Measurements from ENCODE around the gene DENND1B. TPM values are rescaled to one million over a fixed set of nuclear protein-coding genes. Genes with fewer than 3 reads are reported as not detected.

The DENND1B gene, protein sequence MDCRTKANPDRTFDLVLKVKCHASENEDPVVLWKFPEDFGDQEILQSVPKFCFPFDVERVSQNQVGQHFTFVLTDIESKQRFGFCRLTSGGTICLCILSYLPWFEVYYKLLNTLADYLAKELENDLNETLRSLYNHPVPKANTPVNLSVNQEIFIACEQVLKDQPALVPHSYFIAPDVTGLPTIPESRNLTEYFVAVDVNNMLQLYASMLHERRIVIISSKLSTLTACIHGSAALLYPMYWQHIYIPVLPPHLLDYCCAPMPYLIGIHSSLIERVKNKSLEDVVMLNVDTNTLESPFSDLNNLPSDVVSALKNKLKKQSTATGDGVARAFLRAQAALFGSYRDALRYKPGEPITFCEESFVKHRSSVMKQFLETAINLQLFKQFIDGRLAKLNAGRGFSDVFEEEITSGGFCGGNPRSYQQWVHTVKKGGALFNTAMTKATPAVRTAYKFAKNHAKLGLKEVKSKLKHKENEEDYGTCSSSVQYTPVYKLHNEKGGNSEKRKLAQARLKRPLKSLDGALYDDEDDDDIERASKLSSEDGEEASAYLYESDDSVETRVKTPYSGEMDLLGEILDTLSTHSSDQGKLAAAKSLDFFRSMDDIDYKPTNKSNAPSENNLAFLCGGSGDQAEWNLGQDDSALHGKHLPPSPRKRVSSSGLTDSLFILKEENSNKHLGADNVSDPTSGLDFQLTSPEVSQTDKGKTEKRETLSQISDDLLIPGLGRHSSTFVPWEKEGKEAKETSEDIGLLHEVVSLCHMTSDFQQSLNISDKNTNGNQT
- 10 to 100 TPM in 2 of 4 donors, 1 to 10 TPM in 2; 5.0 to 16.1 (median 10.2) TPM for polyA plus RNA-seq
- long read RNA-seq, donor 1 = 0 reads
- long read RNA-seq, donor 2 = 0 reads
- long read RNA-seq, donor 3 = 0 reads
- long read RNA-seq, donor 4 = 0 reads
- long read RNA-seq, donor 5 = 0 reads
- long read RNA-seq, donor 6, partial matches to known transcripts = 0 of 1 reads
- long read RNA-seq, donor 6, other reads (novel, unspliced or antisense) = 0 of 1 reads
- long read RNA-seq, donor 7 = 0 reads
- long read RNA-seq, donor 8 = 0 reads
- long read RNA-seq, donor 9 = 0 reads
- long read RNA-seq, donor 10 = 0 reads

DNA sequence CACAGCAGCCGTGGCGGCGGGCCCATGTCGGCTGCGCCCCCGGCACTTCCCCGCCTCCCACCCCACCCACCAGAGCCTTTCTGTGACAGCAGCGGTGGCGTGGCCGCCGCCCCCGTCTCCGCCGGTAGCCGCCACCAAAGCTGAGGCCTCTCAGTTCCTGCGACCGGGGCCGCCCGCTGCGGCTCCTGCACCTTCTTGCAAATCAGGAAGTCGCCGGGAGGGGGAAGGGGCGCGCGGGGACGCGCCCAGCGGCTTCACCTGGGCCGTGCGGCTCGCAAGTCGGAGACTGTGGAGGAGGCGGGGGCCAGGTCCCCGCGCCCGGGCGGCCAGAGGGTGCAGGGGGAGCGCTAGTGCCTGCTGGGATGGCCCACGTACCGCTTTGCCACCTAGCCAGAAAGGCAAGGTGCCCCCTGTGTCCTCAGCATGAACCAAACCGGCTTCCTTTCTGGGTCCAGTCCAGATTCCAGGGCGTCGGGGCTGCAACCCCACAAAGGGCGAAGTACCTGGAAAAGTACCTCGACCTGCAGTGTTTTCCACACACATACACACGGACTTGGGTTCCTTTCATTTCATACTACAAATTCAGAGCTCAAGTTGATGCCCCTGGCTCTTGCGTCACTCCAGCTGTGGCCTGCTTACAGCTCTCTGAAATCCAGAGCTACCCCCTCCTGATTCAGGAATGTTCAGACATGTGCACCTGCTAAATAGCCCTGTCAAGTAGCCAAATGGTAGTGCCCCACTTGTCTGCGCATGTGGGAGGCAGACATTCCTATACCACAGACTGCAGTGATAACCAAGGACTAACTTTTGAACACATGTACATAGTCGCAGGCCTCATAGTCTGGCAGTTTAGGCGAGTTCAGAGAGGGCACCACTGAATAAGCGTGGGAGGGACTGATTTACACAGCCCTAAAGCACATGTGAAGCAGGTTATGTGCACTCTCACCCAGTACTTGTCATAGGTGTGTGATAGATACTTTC lies at the start of gene DENND1B:
DENND1B (minus strand) TSS at position 199 of the 981 bp plus-strand sequence. CDS start 325 bp downstream, outside the sequence.
- no peak for FAIRE-seq
- WGBS, 3 donors = 2 to 8% (median 3%) methylated on average over 39 to 51 of the region's 51 CpGs
- Histone ChIP-seq H3K4me1 (ENCODE audit: control insufficient read depth in 3 of 3, insufficient read depth in 2 of 3, low read depth in 1 of 3, low read length in 2 of 3) (peaks cover 0 to 24% (median 4%) of the 10 kb centered on the region in 3 donors), H3K9me3 (ENCODE audit: control insufficient read depth in 2 of 2, insufficient read depth in 1 of 2, low read depth in 1 of 2, low read length in 1 of 2) (no peaks in the 10 kb centered on the region), H3K27me3 (ENCODE audit: control insufficient read depth in 3 of 3, insufficient read depth in 3 of 3, low read length in 3 of 3) (no peaks in the 10 kb centered on the region), H3K27ac (ENCODE audit: low read depth in 1 of 3, low read length in 2 of 3) (peak within 1 kb of the TSS; percentile 94 to 98 (median 95)), H3K36me3 (ENCODE audit: control insufficient read depth in 3 of 3, insufficient read depth in 2 of 3, low read depth in 1 of 3, low read length in 3 of 3) (peaks cover 0 to 7% (median 0%) of the 10 kb centered on the region in 3 donors), H3K4me3 (ENCODE audit: low read depth in 1 of 3, low read length in 3 of 3) (peak within 1 kb of the TSS; percentile 82 to 95 (median 84))
- peak; percentile 87 to 95 for DNase-seq

DNA sequence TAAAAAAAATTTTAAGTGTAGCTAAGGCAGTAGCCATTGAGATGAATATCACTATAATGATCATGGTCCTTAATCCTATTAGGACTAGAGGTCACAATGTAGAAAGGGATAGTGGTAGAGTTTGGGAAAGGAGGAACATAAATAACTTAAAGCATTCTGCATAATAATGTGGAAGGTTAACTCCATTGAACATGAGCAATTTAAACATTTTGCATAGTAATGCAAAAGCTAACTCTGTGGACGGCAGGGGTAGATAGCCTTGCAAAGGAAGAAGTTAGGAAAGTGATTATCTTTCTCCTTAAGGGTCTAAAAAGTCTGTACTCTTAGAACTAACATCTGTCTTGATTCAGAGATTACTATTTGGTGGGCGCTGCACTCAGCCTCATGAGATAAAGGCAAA lies 39.0 kb upstream of the DENND1B start:
- no peak for DNase-seq
- Histone ChIP-seq H3K9me3 (ENCODE audit: control insufficient read depth in 2 of 2, insufficient read depth in 1 of 2, low read depth in 1 of 2, low read length in 1 of 2) (no peaks in the 10 kb centered on the region), H3K27me3 (ENCODE audit: control insufficient read depth in 3 of 3, insufficient read depth in 3 of 3, low read length in 3 of 3) (no peaks in the 10 kb centered on the region), H3K27ac (ENCODE audit: low read depth in 1 of 3, low read length in 2 of 3) (no peak overlapping the region), H3K4me1 (ENCODE audit: control insufficient read depth in 3 of 3, insufficient read depth in 2 of 3, low read depth in 1 of 3, low read length in 2 of 3) (no peaks in the 10 kb centered on the region), H3K36me3 (ENCODE audit: control insufficient read depth in 3 of 3, insufficient read depth in 2 of 3, low read depth in 1 of 3, low read length in 3 of 3) (no peaks in the 10 kb centered on the region), H3K4me3 (ENCODE audit: low read depth in 1 of 3, low read length in 3 of 3) (no peak overlapping the region)
- 79 to 95% (median 93%) methylated on average over 2 of the region's 2 CpGs for WGBS, 3 donors
- no peak for FAIRE-seq

DNA sequence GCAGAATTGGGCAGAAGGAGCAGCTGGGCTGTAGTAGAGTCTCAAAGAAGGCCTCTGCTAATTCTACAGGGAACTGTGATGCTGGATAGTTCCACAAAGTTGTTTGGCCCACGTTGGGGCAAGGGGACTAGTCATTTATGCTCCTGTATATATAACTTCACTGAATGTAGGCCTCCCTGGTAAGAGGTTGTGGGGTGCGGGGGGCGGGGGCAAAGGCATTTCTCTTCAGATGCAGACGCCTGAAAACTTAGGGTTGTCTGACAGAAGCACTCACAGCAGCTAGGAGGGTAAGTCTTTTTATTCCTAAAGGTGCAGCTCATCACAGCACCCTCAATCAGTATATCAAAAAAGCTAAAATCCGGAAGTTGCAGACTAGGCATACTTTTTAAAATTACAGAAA lies 38.5 kb upstream of the DENND1B start:
- Histone ChIP-seq H3K4me3 (ENCODE audit: low read depth in 1 of 3, low read length in 3 of 3) (no peak overlapping the region), H3K4me1 (ENCODE audit: control insufficient read depth in 3 of 3, insufficient read depth in 2 of 3, low read depth in 1 of 3, low read length in 2 of 3) (no peaks in the 10 kb centered on the region), H3K36me3 (ENCODE audit: control insufficient read depth in 3 of 3, insufficient read depth in 2 of 3, low read depth in 1 of 3, low read length in 3 of 3) (no peaks in the 10 kb centered on the region), H3K27me3 (ENCODE audit: control insufficient read depth in 3 of 3, insufficient read depth in 3 of 3, low read length in 3 of 3) (no peaks in the 10 kb centered on the region), H3K27ac (ENCODE audit: low read depth in 1 of 3, low read length in 2 of 3) (no peak overlapping the region), H3K9me3 (ENCODE audit: control insufficient read depth in 2 of 2, insufficient read depth in 1 of 2, low read depth in 1 of 2, low read length in 1 of 2) (no peaks in the 10 kb centered on the region)
- FAIRE-seq (no peak), DNase-seq (no peak)
- 67 to 83% (median 81%) methylated on average over 5 of the region's 5 CpGs for WGBS, 3 donors

DNA sequence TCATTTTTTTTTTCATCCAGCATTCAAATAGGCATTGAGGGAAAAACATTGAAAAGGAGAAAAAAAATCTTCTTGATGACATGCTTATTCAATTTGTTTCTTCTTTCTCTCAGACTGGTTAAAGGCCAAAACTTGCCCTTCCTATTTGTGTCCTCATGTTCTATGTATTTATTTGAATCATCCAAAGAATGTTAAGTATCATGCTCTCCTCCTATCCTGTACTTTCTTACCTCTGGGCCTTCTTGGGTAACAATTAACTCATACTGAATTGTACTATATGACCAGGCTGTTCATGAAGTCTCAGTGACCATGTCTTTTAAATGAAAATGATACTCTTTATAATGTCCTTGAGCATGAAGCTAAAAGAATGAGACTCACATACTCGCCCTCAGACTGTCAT lies 36.5 kb upstream of the DENND1B start:
- 70 to 97% (median 80%) methylated on average over 1 of the region's 1 CpG for WGBS, 3 donors
- H3K9me3 ChIP-seq (ENCODE audit: control insufficient read depth in 2 of 2, insufficient read depth in 1 of 2, low read depth in 1 of 2, low read length in 1 of 2) = no peaks in the 10 kb centered on the region
- H3K36me3 ChIP-seq (ENCODE audit: control insufficient read depth in 3 of 3, insufficient read depth in 2 of 3, low read depth in 1 of 3, low read length in 3 of 3) = no peaks in the 10 kb centered on the region
- no peak for FAIRE-seq
- no peaks in the 10 kb centered on the region for H3K27me3 ChIP-seq (ENCODE audit: control insufficient read depth in 3 of 3, insufficient read depth in 3 of 3, low read length in 3 of 3)
- no peak for DNase-seq
- no peak overlapping the region for H3K4me3 ChIP-seq (ENCODE audit: low read depth in 1 of 3, low read length in 3 of 3)
- no peaks in the 10 kb centered on the region for H3K4me1 ChIP-seq (ENCODE audit: control insufficient read depth in 3 of 3, insufficient read depth in 2 of 3, low read depth in 1 of 3, low read length in 2 of 3)
- H3K27ac ChIP-seq (ENCODE audit: low read depth in 1 of 3, low read length in 2 of 3) = no peak overlapping the region

DNA sequence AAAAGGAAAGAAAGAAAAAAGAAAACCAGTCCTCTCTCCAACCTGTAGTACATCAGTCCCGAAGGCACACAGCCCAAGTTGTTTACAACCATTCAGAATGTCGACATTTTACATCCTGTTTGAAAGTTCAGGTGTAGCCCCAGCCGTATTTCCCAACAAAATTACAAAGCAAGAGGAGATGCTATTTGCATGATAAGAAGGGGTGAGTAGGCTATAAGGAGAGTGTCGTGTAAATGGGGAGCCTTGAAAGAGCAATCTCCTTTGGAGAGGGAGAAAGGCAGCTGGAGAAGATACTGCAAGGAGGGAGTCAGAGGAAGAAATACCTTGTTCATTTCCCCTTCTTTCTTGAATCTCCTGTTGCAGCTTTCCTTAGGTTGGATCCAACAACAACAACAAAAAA lies 35.5 kb upstream of the DENND1B start:
- DNase-seq (no peak), FAIRE-seq (no peak)
- Histone ChIP-seq H3K36me3 (ENCODE audit: control insufficient read depth in 3 of 3, insufficient read depth in 2 of 3, low read depth in 1 of 3, low read length in 3 of 3) (no peaks in the 10 kb centered on the region), H3K4me3 (ENCODE audit: low read depth in 1 of 3, low read length in 3 of 3) (no peak overlapping the region), H3K9me3 (ENCODE audit: control insufficient read depth in 2 of 2, insufficient read depth in 1 of 2, low read depth in 1 of 2, low read length in 1 of 2) (peaks cover 0 to 3% of the 10 kb centered on the region in 2 donors), H3K27me3 (ENCODE audit: control insufficient read depth in 3 of 3, insufficient read depth in 3 of 3, low read length in 3 of 3) (no peaks in the 10 kb centered on the region), H3K4me1 (ENCODE audit: control insufficient read depth in 3 of 3, insufficient read depth in 2 of 3, low read depth in 1 of 3, low read length in 2 of 3) (no peaks in the 10 kb centered on the region), H3K27ac (ENCODE audit: low read depth in 1 of 3, low read length in 2 of 3) (no peak overlapping the region)
- 62 to 89% (median 83%) methylated on average over 4 of the region's 4 CpGs for WGBS, 3 donors

DNA sequence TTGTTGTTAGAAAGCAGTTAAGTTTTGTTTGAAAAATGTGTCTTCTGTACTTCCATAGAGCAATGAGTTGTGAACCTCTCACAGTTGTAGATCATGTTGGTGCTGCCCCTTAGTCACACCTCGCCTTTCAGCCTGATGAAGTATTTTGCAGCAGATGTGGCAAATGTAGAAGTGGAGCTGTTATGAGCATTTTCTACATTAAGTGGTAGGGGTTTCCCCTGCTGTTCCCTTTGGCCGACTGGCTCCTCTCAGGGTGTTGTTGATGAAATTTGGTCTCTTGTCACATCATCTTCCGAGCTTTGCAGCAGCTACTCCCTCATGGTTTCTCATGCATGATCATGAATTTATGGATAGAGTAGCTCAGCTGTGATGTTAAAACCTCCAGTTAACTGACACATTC lies 33.6 kb upstream of the DENND1B start:
- Histone ChIP-seq H3K36me3 (ENCODE audit: control insufficient read depth in 3 of 3, insufficient read depth in 2 of 3, low read depth in 1 of 3, low read length in 3 of 3) (no peaks in the 10 kb centered on the region), H3K4me1 (ENCODE audit: control insufficient read depth in 3 of 3, insufficient read depth in 2 of 3, low read depth in 1 of 3, low read length in 2 of 3) (no peaks in the 10 kb centered on the region), H3K27me3 (ENCODE audit: control insufficient read depth in 3 of 3, insufficient read depth in 3 of 3, low read length in 3 of 3) (no peaks in the 10 kb centered on the region), H3K27ac (ENCODE audit: low read depth in 1 of 3, low read length in 2 of 3) (no peak overlapping the region), H3K4me3 (ENCODE audit: low read depth in 1 of 3, low read length in 3 of 3) (no peak overlapping the region), H3K9me3 (ENCODE audit: control insufficient read depth in 2 of 2, insufficient read depth in 1 of 2, low read depth in 1 of 2, low read length in 1 of 2) (peaks cover 0 to 3% of the 10 kb centered on the region in 2 donors)
- no peak for DNase-seq
- no peak for FAIRE-seq
- 28 to 37% (median 29%) methylated on average over 3 of the region's 3 CpGs for WGBS, 3 donors

DNA sequence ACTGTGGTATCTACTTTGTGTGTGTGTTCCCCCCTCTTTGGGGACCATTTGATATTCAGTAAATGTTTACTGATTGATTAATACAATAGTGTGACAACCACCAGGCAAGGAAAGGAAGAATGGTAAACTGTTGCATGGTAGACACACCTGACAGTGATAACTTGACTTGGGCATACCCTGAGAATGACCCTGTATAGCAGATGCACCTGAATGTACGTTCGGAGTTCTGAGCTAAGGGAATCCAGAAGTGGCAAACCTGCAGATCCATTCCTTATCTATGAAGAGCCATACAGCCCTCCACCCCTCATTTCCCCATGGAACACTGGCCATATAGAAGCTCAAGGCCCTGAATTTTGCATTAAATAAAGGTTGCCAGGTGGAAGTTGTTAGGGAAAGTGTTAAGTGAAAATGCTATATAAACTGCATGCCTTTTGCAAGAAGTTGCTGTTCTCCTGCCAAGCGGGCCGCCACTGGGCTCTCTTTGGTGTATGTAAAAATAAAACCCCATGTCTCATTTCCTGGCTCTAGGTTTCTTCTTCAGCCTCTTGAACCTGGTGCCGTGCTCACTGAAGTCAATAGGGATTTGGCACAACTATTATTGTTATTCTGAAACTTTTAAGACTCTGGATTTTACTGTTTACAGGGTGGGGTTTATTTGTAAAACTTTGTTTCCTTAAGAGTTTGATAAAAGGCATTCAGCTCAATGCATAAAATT lies 32.6 kb upstream of the DENND1B start:
- no peak for FAIRE-seq
- Histone ChIP-seq H3K27ac (ENCODE audit: low read depth in 1 of 3, low read length in 2 of 3) (peak overlapping the region in 1 of 3 donors; percentile 5), H3K4me1 (ENCODE audit: control insufficient read depth in 3 of 3, insufficient read depth in 2 of 3, low read depth in 1 of 3, low read length in 2 of 3) (no peaks in the 10 kb centered on the region), H3K36me3 (ENCODE audit: control insufficient read depth in 3 of 3, insufficient read depth in 2 of 3, low read depth in 1 of 3, low read length in 3 of 3) (no peaks in the 10 kb centered on the region), H3K9me3 (ENCODE audit: control insufficient read depth in 2 of 2, insufficient read depth in 1 of 2, low read depth in 1 of 2, low read length in 1 of 2) (peaks cover 0 to 3% of the 10 kb centered on the region in 2 donors), H3K27me3 (ENCODE audit: control insufficient read depth in 3 of 3, insufficient read depth in 3 of 3, low read length in 3 of 3) (no peaks in the 10 kb centered on the region), H3K4me3 (ENCODE audit: low read depth in 1 of 3, low read length in 3 of 3) (no peak overlapping the region)
- 70 to 81% (median 79%) methylated on average over 5 of the region's 5 CpGs for WGBS, 3 donors
- no peak for DNase-seq

Measured in small intestine (tissue), 16 donors.